GM19438 (cell line): ENCODE results near the gene HBZ.
"Not testable (repeated sequence)": the region's sequence is repeated elsewhere in the genome, so short reads cannot be mapped to it uniquely, and the experiment has no call there.

ENCODE experiments used
- ATAC-seq: cut with Tn5 transposase; IDR thresholded peaks from one replicate; pipeline ENCODE4 v1.9.1; 2021; ENCODE audit warnings: low read depth; ENCODE audit not compliant: unreplicated experiment

The HBZ gene

DNA sequence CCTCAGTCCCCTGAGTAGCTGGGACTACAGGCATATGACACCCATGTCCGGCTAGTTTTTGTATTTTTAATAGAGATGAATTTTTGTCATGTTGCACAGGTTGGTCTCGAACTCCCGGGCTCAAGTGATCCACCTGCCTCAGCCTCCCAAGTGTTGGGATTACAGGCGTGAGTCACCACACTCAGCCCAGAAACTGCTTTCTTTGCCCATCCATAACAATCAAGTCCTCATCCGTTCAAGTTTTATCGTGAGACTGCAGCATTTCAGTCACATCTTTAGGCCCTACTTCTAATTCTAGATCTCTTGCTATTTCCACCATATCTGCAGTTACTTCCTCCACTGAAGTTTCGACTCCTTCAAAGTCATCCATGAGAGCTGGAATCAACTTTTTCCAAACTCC is 20.3 kb upstream of the HBZ start:
- no peak for ATAC-seq

DNA sequence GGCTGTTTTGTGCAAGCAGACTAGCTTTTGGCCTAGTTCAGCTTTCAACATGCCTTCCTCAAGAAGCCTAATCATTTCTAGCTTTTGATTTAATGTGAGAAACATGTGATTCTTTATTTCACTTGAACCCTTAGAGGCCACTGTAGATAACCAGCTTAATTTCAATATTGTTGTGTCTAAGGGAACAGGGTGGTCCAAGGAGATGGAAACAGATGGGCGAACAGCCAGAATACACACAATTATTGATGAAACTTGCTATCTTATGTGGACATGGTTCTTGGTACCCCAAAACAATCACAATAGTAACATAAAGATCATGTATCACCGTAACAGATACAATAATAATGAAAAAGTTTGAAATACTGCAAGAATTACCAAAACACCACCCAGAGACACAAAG is 18.7 kb upstream of the HBZ start:
- ATAC-seq, result no peak

DNA sequence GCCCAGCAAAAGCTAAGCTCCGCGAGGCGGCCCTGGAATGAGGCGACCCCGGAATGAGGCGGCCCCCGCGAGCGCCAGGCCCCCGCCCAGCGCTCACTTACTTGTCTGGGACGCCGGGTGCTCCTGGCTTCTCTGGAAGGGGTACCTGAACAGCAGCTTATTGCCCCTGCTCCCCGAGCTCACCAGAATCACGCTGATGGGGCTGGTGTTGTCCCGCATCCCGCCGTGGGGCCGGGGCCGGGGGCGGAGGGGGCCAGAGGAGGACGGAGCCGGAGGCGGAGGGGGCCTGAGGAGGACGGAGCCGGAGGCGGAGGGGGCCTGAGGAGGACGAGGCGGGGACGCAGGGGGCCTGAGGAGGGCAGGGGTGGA is 14.4 kb upstream of the HBZ start:
- ATAC-seq, result no peak

DNA sequence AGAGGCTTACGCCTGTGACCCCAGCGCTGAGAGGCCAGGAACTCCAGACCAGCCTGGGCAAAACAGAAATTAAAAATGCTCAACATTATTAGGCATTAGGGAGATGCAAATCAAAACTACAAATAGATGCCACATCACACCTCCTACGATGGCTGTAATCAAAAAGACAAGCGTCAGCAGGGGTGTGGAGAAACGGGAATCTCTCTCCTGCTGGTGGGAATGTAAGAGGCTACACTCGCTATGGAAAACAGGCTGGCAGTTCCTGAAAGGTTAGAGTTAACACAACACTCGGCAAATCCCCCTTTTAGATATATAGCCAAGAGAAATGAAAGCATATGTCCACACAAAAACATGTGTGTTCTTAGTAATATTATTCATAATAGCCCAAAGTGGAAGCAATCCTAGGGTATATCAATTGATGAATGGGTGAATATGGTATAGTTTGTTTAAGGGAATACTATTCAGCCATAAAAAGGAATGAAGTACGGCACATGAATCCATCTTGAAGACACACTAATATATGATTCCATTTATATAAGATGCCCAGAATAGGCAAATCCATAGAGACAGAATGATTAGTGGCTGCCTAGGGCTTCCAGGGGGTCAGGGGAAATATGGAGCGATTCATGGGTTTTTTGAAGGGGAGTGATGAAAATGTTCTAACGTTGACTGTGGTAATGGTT is 12.1 kb upstream of the HBZ start:
- ATAC-seq, result no peak

DNA sequence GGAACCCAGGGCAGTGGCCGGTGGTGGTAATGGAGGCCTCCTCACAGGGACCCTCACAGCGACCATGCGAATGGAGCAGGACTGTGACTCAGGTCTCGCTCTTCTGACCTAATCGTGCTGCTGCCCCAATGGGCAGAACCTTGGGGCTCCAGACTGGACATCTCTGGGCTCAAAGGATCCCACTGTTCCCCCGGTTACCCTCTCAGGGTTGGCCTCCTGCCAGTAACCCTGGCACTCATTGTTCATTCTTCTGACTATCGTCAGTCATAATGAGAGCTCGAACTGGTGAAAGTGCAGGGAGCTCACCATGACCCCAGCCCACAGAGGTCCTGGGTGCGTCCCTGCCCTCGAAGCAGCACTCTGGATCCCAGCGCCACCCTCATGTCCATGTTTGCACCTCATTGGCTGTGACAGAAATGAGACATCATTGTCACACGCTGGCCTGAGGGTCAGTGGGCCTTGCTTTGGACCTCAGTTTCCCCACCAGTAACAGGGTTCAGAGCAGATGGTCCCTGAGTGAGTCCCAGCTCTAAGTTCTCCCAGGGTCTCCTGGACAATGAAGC is 10.0 kb upstream of the HBZ start:
- ATAC-seq, result no peak

DNA sequence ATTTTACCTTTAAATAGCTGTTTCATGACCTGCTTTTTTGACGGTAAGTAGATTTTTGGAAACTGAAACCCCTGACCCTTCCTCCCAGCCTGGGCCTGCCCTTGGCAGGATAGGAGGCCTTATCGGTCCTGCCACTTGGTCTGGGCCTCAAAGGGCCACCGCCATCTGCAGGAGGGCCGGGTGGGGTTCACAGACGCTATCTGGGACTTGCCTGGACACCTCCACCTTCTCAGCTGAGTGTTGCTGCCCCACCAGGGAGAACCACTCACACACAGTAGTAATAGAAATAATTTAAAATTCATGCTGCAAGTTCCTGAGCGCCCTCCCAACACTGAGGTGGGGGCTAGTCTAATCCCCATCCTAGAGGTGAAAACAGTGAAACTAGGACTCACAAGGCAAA is 9.4 kb upstream of the HBZ start:
- ATAC-seq, result no peak

DNA sequence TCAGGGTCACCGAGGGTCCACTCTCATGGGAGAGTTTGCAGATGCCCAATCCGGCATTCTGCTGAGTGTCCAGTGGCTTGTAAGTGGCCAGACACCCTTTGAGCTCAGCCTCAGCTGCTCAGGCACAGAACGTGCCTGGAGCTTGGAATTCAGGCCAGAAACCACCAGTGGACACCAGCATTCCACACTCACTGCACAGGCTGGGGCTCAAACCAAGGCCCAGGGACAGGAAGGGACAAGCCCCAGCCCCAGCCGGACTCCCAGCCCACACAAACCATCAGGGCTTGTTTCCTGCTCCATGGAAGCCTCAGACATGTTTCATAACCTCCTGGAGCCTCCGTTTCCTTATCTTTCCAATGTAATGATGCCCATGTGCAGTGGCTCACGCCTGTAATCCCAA is 9.0 kb upstream of the HBZ start:
- ATAC-seq, result no peak

DNA sequence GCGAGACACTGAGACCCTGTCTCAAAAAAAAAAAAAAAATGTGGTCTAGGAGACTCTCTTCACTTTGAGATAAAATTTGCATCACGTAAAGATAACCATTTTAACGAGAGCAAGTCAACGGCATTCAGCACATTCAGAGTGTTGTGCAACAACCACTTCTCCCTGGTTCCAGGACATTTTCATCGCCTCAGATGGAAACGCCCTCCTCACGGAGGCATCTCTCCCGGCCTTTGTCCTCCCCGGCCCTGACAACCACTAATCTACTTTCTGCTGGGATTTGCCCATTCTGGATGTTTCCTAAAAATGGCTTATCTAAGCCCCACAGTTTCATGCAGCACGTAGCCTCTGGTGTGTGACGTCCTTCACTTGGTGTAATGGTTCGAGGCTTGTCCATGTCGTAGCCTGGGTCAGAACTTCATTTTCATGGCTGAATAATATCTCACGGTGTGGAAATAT is 7.6 kb upstream of the HBZ start:
- no peak for ATAC-seq

DNA sequence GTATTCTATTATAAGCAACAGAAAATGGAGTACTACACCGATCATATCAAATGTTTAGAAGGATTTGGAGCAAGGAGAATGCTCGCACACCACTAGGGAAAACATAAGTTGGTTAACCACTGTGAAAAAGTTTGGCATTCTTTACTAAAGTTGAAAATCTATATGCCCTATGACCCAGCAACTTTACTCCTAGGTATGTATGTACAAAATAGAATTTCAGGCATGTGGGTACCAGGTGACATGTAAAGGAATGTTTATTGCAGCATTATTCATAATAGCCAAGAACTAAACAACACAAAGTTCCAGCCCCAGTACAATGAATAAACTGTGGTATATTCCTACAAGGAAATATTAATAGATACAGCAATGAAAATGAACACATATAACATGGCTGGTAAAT is 5.8 kb upstream of the HBZ start:
- ATAC-seq, result no peak

DNA sequence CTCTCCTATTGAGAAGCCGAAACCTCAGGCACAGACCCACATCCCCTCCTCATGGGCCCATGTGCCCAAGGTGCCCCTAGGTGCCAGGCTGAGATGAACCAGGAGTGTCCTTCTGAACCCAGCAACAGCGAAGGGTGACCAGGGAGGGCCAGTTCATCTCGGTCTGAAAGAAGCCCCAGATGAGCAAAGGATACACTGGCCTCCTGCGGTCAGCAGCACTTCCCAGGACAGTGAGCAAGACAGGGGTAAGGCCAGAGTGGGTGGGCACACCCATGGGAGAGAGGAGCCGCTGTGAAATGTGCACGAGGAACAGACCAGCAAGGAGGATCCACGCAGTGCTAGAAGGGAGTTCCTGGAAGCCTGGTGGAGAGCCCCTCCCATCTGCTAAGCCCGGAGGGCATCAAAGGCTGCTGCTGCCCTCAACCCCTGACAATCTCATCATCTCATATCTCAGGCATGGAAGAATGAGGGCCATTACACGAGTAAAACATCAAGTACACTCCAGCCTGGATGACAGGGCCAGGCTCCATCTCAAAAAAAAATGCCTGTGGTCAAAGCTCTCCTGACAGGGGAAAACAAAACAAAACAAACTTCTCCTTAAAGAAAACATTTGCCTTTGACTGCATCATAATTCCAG is 3.3 kb upstream of the HBZ start:
- ATAC-seq, result no peak

DNA sequence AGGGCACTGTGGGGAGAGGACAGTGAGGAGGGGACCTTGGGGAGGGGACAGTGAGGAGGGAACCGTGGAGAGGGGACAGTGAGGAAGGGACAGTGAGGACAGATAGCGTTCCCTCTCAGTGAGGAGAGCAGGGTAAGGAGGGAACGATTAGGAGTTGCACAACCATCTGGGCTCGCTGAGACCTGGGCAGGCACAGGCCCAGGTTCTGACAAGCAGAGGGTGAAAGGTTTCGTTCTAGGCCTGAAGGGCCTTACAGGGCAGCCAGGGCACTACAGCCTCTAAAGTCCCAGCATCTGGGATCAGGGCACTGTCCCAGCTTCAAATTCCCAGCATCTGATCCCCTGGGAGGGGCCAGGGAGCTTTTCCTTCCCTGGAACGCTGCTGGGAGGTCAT is 681 bp downstream of the HBZ start:
- not testable (repeated sequence) for ATAC-seq

DNA sequence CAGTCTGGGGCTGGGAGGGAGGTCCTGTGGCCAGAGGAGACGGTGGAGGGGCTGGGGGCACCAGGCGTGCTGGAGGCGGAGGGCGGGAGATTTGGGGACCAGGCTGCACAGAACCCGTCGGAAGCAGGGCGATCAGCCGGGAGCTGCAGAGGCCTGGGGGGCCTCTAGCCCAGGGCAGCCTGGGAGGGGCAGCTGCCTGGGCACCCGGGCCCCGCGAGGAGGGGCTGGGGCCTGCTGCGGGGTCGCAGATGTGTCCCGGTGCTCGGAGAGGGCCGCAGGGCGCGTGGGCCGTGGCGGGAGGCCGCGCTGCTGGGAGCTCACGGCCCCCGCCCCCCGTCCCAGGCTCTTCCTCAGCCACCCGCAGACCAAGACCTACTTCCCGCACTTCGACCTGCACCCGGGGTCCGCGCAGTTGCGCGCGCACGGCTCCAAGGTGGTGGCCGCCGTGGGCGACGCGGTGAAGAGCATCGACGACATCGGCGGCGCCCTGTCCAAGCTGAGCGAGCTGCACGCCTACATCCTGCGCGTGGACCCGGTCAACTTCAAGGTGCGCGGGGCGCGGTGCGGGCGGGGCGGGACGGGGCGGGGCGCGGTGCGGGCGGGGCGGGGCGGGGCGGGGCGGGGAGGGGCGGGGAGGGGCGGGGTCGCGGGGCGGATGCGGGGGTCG is 1.2 kb downstream of the HBZ start:
- ATAC-seq, result not testable (repeated sequence)

DNA sequence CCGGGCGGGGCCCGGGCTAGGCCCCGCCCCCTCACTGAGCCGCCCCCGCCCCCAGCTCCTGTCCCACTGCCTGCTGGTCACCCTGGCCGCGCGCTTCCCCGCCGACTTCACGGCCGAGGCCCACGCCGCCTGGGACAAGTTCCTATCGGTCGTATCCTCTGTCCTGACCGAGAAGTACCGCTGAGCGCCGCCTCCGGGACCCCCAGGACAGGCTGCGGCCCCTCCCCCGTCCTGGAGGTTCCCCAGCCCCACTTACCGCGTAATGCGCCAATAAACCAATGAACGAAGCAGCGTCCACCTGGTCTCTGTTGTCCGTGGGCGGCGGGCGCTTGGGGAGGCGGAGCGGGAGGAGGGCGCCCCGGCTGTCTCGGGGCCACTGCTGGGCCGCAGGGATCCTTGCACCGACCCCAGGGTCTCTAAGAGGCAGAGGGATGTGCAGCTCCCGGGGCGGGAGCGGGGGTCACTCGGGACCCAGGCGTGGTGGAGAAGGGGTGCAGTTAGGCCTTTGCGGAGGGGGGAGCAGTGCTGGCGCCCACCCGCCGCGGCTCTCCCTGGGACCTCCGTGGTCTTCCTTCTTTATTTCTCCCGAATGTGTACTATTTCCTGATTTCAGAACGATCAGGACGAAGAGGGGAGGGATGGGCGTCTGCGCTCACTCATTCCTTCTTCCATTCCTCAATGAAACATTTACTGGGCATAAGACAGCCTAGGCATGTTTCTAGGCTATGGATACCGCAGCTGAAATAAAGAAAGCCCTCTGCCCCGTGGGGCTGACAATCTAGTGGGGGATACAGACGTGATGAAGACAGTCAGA is 2.0 kb downstream of the HBZ start:
- no peak for ATAC-seq

DNA sequence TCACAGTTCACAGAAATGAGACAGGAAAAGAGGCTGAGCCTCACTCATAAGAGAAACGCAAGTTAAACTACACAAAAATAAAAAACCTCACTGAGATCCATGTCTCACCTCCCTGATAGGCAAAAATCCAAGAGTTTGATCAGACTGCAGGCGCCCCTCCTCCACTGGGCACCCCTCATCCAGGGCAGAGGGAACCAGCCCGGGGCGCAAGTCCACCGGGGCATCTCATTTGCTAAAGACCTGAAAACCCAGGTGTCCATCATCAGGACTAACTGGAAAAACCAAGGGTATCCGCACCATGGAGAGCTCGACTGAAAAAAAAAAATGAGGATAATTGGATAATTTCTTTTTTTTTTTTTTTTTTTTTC is 2.6 kb downstream of the HBZ start:
- ATAC-seq, result no peak

DNA sequence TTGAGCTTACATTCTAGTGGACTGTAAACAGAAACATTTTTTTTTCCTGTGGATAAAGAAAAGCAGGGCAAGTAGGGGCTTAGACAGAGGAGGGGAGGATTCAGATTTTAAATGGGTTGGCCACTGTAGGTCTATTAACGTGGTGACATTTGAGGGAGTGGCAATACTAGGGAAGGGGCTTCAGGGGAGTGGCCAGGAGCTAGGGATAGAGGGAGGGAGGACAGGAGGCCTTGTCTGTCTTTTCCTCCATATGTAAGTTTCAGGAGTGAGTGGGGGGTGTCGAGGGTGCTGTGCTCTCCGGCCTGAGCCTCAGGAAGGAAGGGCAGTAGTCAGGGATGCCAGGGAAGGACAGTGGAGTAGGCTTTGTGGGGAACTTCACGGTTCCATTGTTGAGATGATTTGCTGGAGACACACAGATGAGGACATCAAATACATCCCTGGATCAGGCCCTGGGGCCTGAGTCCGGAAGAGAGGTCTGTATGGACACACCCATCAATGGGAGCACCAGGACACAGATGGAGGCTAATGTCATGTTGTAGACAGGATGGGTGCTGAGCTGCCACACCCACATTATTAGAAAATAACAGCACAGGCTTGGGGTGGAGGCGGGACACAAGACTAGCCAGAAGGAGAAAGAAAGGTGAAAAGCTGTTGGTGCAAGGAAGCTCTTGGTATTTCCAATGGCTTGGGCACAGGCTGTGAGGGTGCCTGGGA is 6.8 kb downstream of the HBZ start:
- ATAC-seq, result no peak

DNA sequence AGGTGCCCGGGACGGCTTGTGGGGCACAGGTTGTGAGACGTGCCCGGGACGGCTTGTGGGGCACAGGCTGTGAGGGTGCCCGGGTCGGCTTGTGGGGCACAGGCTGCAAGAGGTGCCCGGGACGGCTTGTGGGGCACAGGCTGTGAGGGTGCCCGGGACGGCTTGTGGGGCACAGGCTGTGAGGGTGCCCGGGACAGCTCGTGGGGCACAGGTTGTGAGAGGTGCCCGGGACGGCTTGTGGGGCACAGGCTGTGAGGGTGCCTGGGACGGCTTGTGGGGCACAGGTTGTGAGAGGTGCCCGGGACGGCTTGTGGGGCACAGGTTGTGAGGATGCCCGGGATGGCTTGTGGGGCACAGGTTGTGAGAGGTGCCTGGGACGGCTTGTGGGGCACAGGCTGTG is 7.8 kb downstream of the HBZ start:
- not testable (repeated sequence) for ATAC-seq

DNA sequence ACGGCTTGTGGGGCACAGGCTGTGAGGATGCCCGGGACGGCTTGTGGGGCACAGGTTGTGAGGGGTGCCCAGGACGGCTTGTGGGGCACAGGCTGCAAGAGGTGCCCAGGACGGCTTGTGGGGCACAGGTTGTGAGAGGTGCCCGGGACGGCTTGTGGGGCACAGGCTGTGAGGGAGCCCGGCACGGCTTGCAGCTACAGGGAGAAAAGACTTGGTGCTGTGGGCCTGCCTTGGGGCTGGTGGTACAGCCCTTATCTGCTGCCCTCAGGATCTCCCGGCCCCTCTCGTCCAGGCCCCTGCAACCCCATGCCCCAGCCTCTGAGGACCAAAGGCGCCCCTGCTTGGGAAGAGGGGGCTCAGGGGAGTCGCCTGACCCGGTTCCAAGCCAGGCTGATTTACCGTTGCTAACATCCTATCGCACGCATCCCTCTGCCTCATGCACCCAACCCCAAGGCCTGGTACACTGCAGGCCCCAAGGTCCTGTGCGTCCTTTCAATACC is 8.3 kb downstream of the HBZ start:
- ATAC-seq, result no peak

DNA sequence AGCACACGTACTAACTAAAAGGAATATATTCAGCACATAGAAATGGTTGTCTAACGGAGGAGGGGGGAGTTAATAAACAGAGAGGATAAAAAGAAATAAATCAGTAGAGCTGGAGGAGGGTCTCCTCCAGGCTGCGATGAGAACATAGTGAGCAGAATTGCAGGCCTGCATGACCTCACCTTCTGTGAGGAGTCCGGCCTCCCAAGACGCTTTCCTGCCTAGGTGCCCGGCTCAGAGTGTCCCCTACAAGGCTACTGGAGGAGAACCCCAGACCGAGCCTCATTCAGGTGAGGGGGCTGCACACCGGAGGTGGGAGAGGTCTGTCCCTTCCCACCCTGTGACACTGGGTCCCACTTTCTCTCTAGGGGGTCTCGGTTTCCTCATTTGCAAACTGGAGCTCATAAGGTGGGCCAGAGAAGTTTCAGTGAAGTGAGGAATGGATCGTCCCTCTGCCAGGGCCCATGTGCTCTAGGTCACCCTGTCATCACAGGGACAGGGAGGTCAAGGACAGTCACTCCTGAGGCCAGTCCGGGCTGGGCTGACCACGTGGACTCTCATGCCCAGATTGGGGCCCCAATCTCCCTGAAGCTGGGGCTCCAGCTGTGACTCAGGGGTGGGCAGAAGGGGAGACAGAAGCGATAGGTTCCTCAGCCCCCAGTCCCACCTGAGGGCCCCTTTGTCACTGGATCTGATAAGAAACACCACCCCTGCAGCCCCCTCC is 10.0 kb downstream of the HBZ start:
- ATAC-seq, result no peak

DNA sequence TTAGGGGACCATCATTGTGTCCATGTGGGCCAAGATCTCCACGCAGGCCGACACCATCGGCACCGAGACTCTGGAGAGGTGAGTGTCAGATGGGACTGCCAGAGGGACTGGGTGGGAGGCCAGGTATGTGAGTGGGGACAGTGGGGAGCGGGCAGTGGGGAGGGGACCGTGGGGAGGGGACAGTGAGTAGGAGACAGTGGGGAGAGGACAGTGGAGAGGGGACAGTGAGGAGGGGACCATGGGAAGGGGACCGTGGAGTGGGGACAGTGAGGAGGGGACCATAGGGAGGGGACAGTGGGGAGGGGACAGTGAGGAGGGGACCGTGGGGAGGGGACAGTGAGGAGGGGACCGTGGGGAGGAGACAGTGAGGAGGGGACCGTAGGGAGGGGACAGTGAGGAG is 10.7 kb downstream of the HBZ start:
- ATAC-seq, result not testable (repeated sequence)

DNA sequence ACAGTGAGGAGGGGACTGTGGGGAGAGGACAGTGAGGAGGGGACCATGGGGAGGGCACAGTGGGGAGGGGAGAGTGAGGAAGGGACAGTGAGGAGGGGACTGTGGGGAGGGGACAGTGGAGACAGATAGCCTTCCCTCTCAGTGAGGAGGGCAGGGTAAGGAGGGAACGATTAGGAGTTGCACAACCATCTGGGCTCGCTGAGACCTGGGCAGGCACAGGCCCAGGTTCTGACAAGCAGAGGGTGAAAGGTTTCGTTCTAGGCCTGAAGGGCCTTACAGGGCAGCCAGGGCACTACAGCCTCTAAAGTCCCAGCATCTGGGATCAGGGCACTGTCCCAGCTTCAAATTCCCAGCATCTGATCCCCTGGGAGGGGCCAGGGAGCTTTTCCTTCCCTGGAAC is 11.3 kb downstream of the HBZ start:
- ATAC-seq, result not testable (repeated sequence)
